ENCODE results near the gene TMEM200B.

Gene TMEM200B

GRCh38 chr1:29145739-29146437 lies 22.2 kb upstream of the TMEM200B start:
- Histone ChIP-seq H3K4me3 (replicated peaks; ENCODE audit: insufficient read depth, low read length) (no peak overlapping the region), H3K27ac (replicated peaks) (no peak overlapping the region), H3K27me3 (ENCODE audit: insufficient read depth, poor library complexity, severe bottlenecking) (no peaks in the 10 kb centered on the region)
- DNase-seq (ENCODE audit: low read depth in 1 of 2, low spot score in 1 of 2), result no peak
- TF ChIP-seq, protein P1, sequence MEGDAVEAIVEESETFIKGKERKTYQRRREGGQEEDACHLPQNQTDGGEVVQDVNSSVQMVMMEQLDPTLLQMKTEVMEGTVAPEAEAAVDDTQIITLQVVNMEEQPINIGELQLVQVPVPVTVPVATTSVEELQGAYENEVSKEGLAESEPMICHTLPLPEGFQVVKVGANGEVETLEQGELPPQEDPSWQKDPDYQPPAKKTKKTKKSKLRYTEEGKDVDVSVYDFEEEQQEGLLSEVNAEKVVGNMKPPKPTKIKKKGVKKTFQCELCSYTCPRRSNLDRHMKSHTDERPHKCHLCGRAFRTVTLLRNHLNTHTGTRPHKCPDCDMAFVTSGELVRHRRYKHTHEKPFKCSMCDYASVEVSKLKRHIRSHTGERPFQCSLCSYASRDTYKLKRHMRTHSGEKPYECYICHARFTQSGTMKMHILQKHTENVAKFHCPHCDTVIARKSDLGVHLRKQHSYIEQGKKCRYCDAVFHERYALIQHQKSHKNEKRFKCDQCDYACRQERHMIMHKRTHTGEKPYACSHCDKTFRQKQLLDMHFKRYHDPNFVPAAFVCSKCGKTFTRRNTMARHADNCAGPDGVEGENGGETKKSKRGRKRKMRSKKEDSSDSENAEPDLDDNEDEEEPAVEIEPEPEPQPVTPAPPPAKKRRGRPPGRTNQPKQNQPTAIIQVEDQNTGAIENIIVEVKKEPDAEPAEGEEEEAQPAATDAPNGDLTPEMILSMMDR (IDR thresholded peaks at IDR 0.05; ENCODE audit: insufficient read depth, low read length), result no peak
- TF ChIP-seq POLR2AphosphoS5 (IDR thresholded peaks at IDR 0.05; ENCODE audit: low read depth), result peak; percentile 46; the same call in 1 of the 2 replicates

DNA sequence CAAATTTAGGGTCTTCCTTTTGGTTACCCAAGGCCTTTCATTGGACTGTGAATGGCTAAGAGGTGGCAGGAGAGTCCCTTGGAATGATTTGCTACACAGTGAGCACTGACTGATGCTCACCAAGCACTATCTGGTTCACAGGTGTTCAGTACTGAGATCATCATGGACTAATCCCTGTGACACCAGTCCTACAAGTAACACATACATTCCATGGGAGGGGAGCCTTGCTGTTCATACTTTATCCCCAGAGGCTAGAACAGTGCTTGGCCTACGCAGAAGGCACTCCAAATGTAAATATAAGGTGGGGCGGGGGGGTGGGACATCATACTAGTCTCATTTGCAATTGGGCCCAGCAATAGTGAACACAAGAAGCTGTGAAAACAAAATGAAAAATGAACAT lies 20.5 kb upstream of the TMEM200B start:
- TF ChIP-seq, protein P2, sequence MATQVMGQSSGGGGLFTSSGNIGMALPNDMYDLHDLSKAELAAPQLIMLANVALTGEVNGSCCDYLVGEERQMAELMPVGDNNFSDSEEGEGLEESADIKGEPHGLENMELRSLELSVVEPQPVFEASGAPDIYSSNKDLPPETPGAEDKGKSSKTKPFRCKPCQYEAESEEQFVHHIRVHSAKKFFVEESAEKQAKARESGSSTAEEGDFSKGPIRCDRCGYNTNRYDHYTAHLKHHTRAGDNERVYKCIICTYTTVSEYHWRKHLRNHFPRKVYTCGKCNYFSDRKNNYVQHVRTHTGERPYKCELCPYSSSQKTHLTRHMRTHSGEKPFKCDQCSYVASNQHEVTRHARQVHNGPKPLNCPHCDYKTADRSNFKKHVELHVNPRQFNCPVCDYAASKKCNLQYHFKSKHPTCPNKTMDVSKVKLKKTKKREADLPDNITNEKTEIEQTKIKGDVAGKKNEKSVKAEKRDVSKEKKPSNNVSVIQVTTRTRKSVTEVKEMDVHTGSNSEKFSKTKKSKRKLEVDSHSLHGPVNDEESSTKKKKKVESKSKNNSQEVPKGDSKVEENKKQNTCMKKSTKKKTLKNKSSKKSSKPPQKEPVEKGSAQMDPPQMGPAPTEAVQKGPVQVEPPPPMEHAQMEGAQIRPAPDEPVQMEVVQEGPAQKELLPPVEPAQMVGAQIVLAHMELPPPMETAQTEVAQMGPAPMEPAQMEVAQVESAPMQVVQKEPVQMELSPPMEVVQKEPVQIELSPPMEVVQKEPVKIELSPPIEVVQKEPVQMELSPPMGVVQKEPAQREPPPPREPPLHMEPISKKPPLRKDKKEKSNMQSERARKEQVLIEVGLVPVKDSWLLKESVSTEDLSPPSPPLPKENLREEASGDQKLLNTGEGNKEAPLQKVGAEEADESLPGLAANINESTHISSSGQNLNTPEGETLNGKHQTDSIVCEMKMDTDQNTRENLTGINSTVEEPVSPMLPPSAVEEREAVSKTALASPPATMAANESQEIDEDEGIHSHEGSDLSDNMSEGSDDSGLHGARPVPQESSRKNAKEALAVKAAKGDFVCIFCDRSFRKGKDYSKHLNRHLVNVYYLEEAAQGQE (IDR thresholded peaks at IDR 0.05; ENCODE audit: insufficient replicate concordance, low read depth), result no peak
- TF ChIP-seq POLR2AphosphoS5 (IDR thresholded peaks at IDR 0.05; ENCODE audit: low read depth) (no peak; the same call in 1 of the 2 replicates), SPI1 (IDR thresholded peaks at IDR 0.05; ENCODE audit: borderline replicate concordance, low read depth) (no peak), GABPA (IDR thresholded peaks at IDR 0.05; ENCODE audit: low read depth) (no peak)
- TF ChIP-seq, protein P1 (IDR thresholded peaks at IDR 0.05; ENCODE audit: insufficient read depth, low read length), result no peak
- DNase-seq (ENCODE audit: low read depth in 1 of 2, low spot score in 1 of 2), result no peak

DNA sequence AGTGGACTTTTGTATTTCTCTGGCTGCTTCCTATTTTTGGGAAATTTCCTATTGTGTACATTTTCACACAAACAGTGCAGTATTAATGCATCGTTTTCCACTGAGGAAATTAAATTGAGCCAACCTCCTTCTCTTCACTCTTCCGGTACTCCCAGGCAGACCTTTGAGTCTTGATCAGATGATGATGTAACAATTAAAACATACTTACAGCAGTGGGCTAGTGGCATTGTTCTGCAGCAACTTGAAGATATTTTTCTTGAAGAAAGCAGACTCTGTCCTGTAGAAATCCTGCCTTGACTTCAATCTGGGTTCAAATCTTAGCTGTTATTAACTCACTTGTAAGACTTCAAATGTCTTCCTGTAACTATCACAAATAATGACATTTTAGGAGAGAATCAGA lies 19.0 kb upstream of the TMEM200B start:
- no peak for DNase-seq (ENCODE audit: low read depth in 1 of 2, low spot score in 1 of 2)
- H3K27me3 ChIP-seq (ENCODE audit: insufficient read depth, poor library complexity, severe bottlenecking), result no peaks in the 10 kb centered on the region
- TF ChIP-seq, protein P1 (IDR thresholded peaks at IDR 0.05; ENCODE audit: insufficient read depth, low read length), result no peak
- TF ChIP-seq POLR2AphosphoS5 (IDR thresholded peaks at IDR 0.05; ENCODE audit: low read depth), result no peak
- TF ChIP-seq SPI1 (IDR thresholded peaks at IDR 0.05; ENCODE audit: borderline replicate concordance, low read depth), result no peak
- TF ChIP-seq GABPA (IDR thresholded peaks at IDR 0.05; ENCODE audit: low read depth), result no peak
- TF ChIP-seq, protein P2 (IDR thresholded peaks at IDR 0.05; ENCODE audit: insufficient replicate concordance, low read depth), result no peak
- H3K27ac ChIP-seq (replicated peaks), result no peak overlapping the region
- H3K4me3 ChIP-seq (replicated peaks; ENCODE audit: insufficient read depth, low read length), result no peak overlapping the region

More for the DNA sequence above, 20.5 kb upstream of the TMEM200B start:
- Histone ChIP-seq H3K27me3 (ENCODE audit: insufficient read depth, poor library complexity, severe bottlenecking) (no peaks in the 10 kb centered on the region), H3K27ac (replicated peaks) (no peak overlapping the region), H3K4me3 (replicated peaks; ENCODE audit: insufficient read depth, low read length) (no peak overlapping the region)

Measured in HL-60 (cell line).